ENCODE results near the gene APOM. TPM values are rescaled to one million over a fixed set of nuclear protein-coding genes. Genes with fewer than 3 reads are reported as not detected.

APOM gene
- total RNA-seq, 4 donors from 2014 or later = 1.8 to 7.9 (median 2.4) TPM

- ATAC-seq (no peak), DNase-seq (no peak)
- no peaks in the 10 kb centered on the region for H3K27me3 ChIP-seq
- in situ Hi-C loops (cut with MboI; ENCODE audit: low sequenced_read_pairs in 4 of 4) (loop anchor here in 2 of 4 donors (5.0 to 25.0 kb wide), 3 partner anchors 83 to 273 kb away; partner anchors contain the start of genes DXO (in 1 of the 2), NELFE (in 1 of the 2) and SKIC2 (in 1 of the 2)), intact Hi-C loops (cut with DNase I; ENCODE audit: low total_unique reads) (no loop called here)
- TF ChIP-seq POLR2A (IDR thresholded peaks at IDR 0.05) (no peak), CTCF (IDR thresholded peaks at IDR 0.05 in 4 of 5, conservative IDR thresholded peaks at IDR 0.05 in 1 of 5) (no peak)
- H3K36me3 ChIP-seq = peaks cover 0 to 94% of the 10 kb centered on the region in 2 donors
- no peak overlapping the region for H3K27ac ChIP-seq
- no peaks in the 10 kb centered on the region for H3K9me3 ChIP-seq
- no peak overlapping the region for H3K4me3 ChIP-seq
- H3K4me1 ChIP-seq = no peaks in the 10 kb centered on the region
Observed at GRCh38 chr6:31689249-31690110, 33.8 kb downstream of the APOM start.

DNA sequence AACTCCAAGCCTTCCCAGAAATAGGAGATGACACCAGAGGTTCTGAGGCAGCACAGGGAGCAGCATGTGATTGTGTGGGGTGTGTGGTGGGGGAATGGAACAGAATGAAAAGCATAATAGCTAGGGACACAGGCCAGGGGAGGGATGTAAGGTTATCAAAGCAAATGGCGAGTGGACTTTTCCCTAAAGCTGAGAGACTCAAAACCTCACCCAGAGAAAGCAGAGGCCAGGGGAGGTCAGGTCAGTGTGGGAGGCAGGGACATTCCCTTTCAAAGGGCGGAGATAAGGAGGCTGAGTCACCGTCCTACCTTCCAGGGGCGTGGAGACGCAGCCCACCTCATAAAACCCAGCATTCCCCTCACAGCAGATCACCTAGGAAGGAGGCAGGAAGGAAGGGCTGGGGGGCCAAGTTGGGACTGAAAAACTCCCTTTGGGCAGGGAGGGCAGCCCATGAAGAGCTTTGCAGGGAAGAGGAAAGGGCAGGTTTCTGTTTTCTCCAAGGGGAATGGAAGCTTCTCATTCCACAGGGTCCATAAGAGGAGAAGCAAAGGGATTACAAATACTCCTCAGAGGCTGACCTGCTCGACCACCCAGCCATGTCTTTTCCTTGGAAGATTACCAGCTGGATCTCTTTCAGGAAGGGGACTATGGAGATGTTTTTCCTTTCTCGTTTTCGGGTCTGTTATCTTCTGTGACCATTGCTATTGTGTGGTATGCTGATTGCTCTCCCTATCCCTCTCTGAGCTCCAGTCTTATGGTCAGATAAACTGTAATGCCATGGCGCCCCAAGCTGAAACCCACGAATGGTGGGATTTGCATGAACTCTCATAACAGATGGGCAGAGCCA, 34.8 kb downstream of the APOM start:
- intact Hi-C loops (cut with DNase I; ENCODE audit: low total_unique reads) (no loop called here), in situ Hi-C loops (cut with MboI; ENCODE audit: low sequenced_read_pairs in 4 of 4) (loop anchor here in 1 of 4 donors (25.0 kb wide), 1 partner anchor 272 kb away; the partner anchor contains the start of genes DXO, NELFE and SKIC2)
- no peaks in the 10 kb centered on the region for H3K9me3 ChIP-seq
- ATAC-seq (no peak), DNase-seq (no peak)
- H3K27me3 ChIP-seq = no peaks in the 10 kb centered on the region
- no peak for TF ChIP-seq POLR2A (IDR thresholded peaks at IDR 0.05)
- TF ChIP-seq CTCF (IDR thresholded peaks at IDR 0.05 in 4 of 5, conservative IDR thresholded peaks at IDR 0.05 in 1 of 5) = no peak
- peaks cover 0 to 98% of the 10 kb centered on the region in 2 donors for H3K36me3 ChIP-seq
- H3K4me3 ChIP-seq = no peak overlapping the region
- H3K27ac ChIP-seq = no peak overlapping the region
- no peaks in the 10 kb centered on the region for H3K4me1 ChIP-seq

DNA sequence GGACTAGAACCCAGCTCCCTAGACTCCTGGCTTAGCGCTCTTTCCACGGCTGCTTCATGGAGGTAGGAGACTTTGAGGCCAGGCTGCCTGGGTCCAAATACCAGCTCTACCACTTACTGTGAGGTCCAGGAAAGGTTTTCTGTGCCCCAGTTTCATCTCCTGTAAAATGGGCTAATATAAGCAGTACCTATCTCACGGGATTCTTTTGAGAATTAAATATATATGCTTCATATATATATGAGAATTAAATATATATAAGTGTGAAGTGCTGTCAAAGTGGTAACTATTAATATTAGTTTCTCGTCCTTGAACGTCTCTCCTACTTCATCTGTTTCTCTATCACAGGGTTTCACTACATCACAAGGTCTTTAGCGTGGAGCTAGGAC, 35.4 kb downstream of the APOM start:
- intact Hi-C loops (cut with DNase I; ENCODE audit: low total_unique reads) = no loop called here
- in situ Hi-C loops (cut with MboI; ENCODE audit: low sequenced_read_pairs in 4 of 4) = loop anchor here in 1 of 4 donors (25.0 kb wide), 1 partner anchor 271 kb away; the partner anchor contains the start of genes DXO, NELFE and SKIC2
- Histone ChIP-seq H3K27me3 (no peaks in the 10 kb centered on the region), H3K27ac (no peak overlapping the region), H3K4me3 (no peak overlapping the region), H3K4me1 (no peaks in the 10 kb centered on the region), H3K9me3 (no peaks in the 10 kb centered on the region), H3K36me3 (peaks cover 0 to 100% of the 10 kb centered on the region in 2 donors)
- no peak for DNase-seq
- TF ChIP-seq POLR2A (IDR thresholded peaks at IDR 0.05) = no peak
- TF ChIP-seq CTCF (IDR thresholded peaks at IDR 0.05 in 4 of 5, conservative IDR thresholded peaks at IDR 0.05 in 1 of 5) = no peak
- ATAC-seq = no peak

DNA sequence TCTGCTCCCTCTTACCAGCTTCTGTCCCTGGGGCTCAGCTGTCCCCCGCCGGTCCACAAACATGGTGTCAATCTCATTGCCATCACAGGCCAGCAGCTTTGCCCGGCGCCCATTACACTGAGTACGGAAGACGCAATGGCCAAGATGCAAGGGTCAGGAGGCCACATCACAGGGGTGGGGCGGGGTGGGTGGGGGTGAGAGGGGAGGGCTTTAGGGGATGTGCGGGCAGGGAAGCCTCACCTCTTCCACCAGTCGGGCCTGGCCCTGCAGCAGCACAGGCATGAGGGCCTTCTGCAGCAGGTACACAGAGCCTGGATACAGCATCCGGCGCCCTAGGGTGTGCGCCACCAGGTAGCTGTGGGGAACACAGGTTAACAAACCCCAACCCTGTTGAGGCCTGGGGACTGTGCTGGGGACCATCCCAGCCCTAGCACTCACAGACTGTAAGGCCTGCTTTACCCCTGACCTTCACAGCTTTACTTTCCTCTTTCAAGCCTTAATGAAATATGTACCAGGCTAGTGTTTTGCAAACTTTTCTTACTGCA, 35.9 kb downstream of the APOM start:
- H3K36me3 ChIP-seq = peaks cover 0 to 100% of the 10 kb centered on the region in 2 donors
- H3K27ac ChIP-seq = no peak overlapping the region
- ATAC-seq (no peak), DNase-seq (no peak)
- no peak overlapping the region for H3K4me3 ChIP-seq
- intact Hi-C loops (cut with DNase I; ENCODE audit: low total_unique reads) = no loop called here
- H3K27me3 ChIP-seq = no peaks in the 10 kb centered on the region
- in situ Hi-C loops (cut with MboI; ENCODE audit: low sequenced_read_pairs in 4 of 4) = loop anchor here in 1 of 4 donors (25.0 kb wide), 1 partner anchor 271 kb away; the partner anchor contains the start of genes DXO, NELFE and SKIC2
- no peaks in the 10 kb centered on the region for H3K4me1 ChIP-seq
- H3K9me3 ChIP-seq = no peaks in the 10 kb centered on the region
- no peak for TF ChIP-seq POLR2A (IDR thresholded peaks at IDR 0.05)
- no peak for TF ChIP-seq CTCF (IDR thresholded peaks at IDR 0.05 in 4 of 5, conservative IDR thresholded peaks at IDR 0.05 in 1 of 5)
